GM21423 (cell line): ENCODE measurements around the gene RNF167.

Source experiments
- ATAC-seq: cut with Tn5 transposase; IDR thresholded peaks from one replicate; pipeline ENCODE4 v1.9.1; 2021; ENCODE audit warnings: mild to moderate bottlenecking, moderate library complexity; ENCODE audit not compliant: unreplicated experiment

Gene RNF167

GRCh38 chr17:4950075-4950745, 10.1 kb downstream of the RNF167 start:
- ATAC-seq: peak; percentile 16

GRCh38 chr17:4950746-4951204, 10.7 kb downstream of the RNF167 start, which contains the start of gene ENO3:
Gene ENO3, plus strand, starts transcription at chr17:4951119. Its CDS starts 711 bp downstream, at chr17:4951830.
- no peak for ATAC-seq

DNA sequence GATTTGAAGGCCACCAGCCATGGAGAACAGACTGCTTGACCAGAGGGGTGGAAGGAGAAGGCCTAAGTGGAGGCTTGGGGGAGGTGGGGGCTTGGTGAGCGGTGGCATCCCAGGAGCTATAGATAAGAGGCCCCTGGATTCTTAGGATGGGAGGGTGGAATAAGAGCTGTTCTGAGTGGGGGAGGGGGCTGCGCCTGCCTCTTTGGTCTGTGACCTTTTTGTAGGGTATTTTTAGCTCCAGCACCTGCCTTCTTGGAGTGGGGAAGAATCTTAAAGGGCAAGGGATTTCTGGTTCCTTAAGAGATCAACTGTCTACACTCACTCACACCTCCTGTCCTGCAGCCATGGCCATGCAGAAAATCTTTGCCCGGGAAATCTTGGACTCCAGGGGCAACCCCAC, 11.4 kb downstream of the RNF167 start:
- ATAC-seq: no peak

- no peak for ATAC-seq
Observed at GRCh38 chr17:4953451-4953961, 13.4 kb downstream of the RNF167 start.

DNA sequence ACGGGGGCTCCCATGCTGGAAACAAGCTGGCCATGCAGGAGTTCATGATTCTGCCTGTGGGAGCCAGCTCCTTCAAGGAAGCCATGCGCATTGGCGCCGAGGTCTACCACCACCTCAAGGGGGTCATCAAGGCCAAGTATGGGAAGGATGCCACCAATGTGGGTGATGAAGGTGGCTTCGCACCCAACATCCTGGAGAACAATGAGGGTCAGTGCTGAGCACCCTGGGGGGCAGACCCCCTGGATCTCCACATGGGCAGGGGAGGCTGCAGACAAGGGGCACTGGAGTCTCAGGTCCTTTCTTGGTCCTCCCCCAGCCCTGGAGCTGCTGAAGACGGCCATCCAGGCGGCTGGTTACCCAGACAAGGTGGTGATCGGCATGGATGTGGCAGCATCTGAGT, 15.0 kb downstream of the RNF167 start:
- ATAC-seq: no peak

DNA sequence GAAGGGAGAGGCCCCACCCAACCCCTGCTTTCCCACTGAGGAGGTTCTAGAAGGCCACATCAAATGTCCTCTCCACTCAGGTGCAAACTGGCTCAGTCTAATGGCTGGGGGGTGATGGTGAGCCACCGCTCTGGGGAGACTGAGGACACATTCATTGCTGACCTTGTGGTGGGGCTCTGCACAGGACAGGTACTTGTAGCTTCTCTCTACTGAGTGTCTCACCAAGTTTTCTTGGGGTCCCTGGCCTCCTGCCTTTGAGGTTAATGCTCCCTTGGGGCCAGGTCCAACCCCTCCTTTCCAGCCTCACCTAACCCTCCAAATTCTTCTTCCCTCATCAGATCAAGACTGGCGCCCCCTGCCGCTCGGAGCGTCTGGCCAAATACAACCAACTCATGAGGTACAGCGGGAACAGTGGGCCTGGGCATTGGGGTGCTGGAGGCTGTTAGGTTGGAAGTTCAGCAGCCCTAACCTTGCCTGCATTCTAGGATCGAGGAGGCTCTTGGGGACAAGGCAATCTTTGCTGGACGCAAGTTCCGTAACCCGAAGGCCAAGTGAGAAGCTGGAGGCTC, 16.5 kb downstream of the RNF167 start:
- ATAC-seq: no peak

- no peak for ATAC-seq
Observed at GRCh38 chr17:4958102-4958501, 18.0 kb downstream of the RNF167 start.

DNA sequence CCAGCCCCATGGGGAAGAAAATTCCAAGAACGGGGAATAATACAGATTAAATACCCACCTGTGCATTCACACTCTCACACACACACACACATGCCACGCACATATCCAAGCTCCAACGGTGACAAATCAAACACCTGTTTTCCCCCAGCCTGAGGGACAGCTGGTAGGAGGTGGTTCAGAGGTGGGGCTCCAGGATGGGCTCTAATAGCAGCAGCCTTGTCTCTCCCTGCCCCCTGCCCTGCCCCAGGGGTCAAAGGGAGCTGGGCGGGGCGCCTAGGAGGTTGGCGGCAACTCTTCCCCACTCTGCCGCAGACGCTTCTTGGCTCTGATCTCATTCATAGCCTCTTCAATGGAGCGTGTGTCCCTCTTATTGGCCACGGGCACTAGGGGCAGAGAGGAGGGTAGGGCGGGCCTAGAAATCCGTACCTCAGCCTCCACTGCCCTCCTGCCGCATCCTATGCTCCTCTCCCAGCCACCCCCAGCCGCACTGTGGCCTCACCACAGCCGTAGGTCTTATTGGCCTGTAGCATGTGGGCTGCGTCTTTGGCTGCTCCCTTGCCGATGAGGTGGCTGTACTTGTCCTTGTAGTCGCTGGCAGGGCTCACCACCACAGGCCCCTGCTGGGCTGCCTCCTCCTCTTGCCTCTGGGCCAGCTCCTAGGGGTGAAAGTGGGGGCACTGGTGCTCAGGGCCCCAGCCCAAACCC, 19.3 kb downstream of the RNF167 start:
- no peak for ATAC-seq

- ATAC-seq: no peak
Observed at GRCh38 chr17:4960279-4960922, 20.3 kb downstream of the RNF167 start.

GRCh38 chr17:4965311-4965986, 25.4 kb downstream of the RNF167 start:
- ATAC-seq: no peak

GRCh38 chr17:4966844-4967538, 26.9 kb downstream of the RNF167 start:
- ATAC-seq: peak; percentile 78

DNA sequence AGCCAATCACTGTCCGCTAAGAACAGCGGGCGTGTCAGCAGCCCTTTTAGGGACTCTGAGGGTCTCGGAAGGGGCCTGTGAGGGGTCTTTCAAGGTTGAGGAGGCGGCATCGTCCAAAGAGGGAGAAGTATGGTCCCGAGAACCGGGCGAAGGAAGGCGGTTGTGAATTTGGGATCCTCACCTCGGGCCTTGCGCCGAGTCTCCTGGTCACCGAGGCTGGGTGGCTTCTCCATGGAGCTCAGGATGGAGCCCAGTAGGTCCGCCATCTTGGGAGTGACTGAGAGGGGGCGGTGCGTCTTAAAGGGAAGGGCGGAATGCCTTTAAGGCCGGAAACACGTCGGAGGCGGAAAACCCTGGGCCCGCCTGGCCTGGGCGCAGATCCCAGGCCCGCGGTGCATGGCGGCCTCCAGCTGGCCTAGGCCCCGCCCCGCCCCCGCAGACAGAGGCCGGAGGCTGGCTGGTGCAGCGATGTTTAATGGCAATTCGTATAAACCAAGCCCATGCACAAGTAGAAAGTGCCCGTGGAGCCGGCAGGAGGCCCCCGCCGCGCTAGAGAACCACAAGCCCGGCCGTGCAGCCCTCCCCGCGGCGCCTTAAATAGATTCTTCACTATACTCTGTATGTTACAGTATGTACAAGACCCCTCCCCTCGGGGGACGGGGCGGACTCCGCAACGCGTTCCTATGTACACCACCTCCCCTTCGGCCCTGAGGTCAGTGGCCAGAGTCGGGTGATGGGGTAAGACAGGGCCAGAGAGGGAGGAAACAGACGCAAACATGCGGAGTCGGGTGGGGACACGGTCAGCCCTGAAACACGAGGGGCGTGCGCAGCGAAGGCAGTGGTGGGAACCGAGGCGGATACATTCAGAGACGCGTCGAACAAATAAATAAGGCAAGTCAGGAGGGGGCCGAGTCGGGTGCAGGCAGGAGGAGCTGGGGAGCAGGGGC, 27.7 kb downstream of the RNF167 start, which contains the start of gene SPAG7:
TSS of gene SPAG7 (minus strand) at position 279 of the 947 bp plus-strand sequence. CDS start at position 266, 13 bp downstream.
- peak; percentile 64 for ATAC-seq

DNA sequence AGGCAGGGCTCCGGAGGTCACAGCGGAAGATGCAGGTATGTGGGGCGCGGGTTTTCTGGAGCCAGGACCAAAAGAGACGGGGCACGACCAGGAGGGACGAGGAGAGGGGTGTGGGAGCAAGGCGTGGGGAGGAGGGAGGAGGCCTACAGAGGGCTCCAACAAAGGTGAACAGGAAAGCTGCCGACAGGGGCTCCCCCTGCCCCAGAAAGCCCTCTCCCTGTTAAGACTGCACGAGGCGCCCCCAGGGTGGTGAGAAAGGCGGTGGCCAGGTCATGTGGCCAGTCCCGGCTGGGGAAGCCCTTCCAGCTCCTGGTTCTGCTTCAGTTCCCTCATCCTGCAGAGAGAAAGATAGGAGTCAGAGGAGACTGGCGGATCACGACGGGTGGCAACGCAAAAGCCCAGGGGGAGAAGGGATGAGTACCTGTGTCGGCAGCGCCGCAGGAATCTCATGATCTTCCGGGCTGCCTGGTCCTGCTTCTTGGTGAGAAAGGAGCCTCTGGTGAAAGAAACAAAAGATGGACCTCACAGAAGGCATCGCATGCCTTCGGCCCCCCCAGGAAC, 28.5 kb downstream of the RNF167 start:
- ATAC-seq: no peak

- ATAC-seq: no peak
Observed at GRCh38 chr17:4969047-4969550, 29.0 kb downstream of the RNF167 start.

DNA sequence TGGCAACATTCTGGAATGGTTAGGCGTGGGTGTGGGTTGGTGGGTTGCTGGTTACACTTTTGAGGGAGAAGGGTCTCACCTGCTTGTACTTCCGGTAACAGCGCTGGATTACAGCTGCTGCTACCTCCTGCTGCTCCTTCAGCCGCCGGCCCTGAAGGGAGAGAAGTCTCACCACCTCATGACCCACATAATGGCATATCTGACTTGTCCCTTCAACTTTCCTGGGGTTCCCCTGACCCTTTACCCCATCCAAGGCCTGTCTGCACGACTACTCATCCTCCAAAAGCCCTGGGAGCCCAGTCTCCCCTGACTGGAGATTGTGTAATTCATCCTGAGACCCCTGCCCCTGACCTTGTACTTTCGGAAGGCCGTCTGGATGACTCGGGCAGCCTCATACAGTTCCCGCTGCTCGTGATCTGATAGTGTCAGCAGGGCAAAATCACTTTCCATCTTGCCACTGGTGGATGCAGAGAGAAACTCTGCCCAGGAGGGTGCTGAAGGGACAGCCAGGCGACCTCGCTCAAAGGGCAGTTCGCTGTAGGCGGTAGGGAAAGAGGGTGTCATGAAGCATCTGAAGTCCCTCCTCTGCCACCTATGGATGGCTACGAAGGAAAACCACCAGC, 29.6 kb downstream of the RNF167 start:
- no peak for ATAC-seq

GRCh38 chr17:4970273-4970672, 30.2 kb downstream of the RNF167 start:
- ATAC-seq: no peak

GRCh38 chr17:4971826-4972225, 31.8 kb downstream of the RNF167 start:
- ATAC-seq: no peak

GRCh38 chr17:4972322-4972721, 32.3 kb downstream of the RNF167 start:
- no peak for ATAC-seq
